ENCODE measurements around the gene RAD54L2.
"Not testable (repeated sequence)": the region's sequence is repeated elsewhere in the genome, so short reads cannot be mapped to it uniquely, and the experiment has no call there.

The RAD54L2 gene

GRCh38 chr3:51519848-51520247, 18.7 kb upstream of the RAD54L2 start:
- Histone ChIP-seq H3K36me3 (ENCODE audit: low read length) (no peaks in the 10 kb centered on the region), H2AFZ (ENCODE audit: low read depth, low read length, severe bottlenecking) (no peak overlapping the region), H3F3A (ENCODE audit: insufficient read depth) (no peaks in the 10 kb centered on the region), H3K9me2 (replicated peaks; ENCODE audit: insufficient read depth, low read length) (no peaks in the 10 kb centered on the region), H4K20me1 (ENCODE audit: low read depth, low read length) (no peaks in the 10 kb centered on the region), H3K4me2 (ENCODE audit: low read depth, low read length, poor library complexity, severe bottlenecking) (no peak overlapping the region), H3K27ac (ENCODE audit: low read depth, low read length) (no peak overlapping the region), H3K27me3 (ENCODE audit: low read length) (no peaks in the 10 kb centered on the region), H3K79me2 (ENCODE audit: insufficient read depth, low read length) (no peaks in the 10 kb centered on the region), H3K9me3 (ENCODE audit: insufficient read depth, low read length) (no peaks in the 10 kb centered on the region), H3K9ac (ENCODE audit: low read length) (no peak overlapping the region), H3K4me3 (ENCODE audit: insufficient read depth, low read length, poor library complexity, severe bottlenecking) (no peak overlapping the region)
- no peak for TF ChIP-seq EZH2phosphoT487 (conservative IDR thresholded peaks at IDR 0.05; ENCODE audit: low read length)
- no peak for TF ChIP-seq CTCF (IDR thresholded peaks at IDR 0.05; ENCODE audit: insufficient read depth, low read length, poor library complexity, severe bottlenecking)

GRCh38 chr3:51520906-51521730, 17.4 kb upstream of the RAD54L2 start:
- not testable (repeated sequence) for H3K27me3 ChIP-seq (ENCODE audit: low read length); H3K9me2 ChIP-seq (replicated peaks; ENCODE audit: insufficient read depth, low read length); H3F3A ChIP-seq (ENCODE audit: insufficient read depth); H3K4me2 ChIP-seq (ENCODE audit: low read depth, low read length, poor library complexity, severe bottlenecking); H3K9ac ChIP-seq (ENCODE audit: low read length); H4K20me1 ChIP-seq (ENCODE audit: low read depth, low read length); H3K36me3 ChIP-seq (ENCODE audit: low read length); H3K9me3 ChIP-seq (ENCODE audit: insufficient read depth, low read length); H2AFZ ChIP-seq (ENCODE audit: low read depth, low read length, severe bottlenecking); H3K4me3 ChIP-seq (ENCODE audit: insufficient read depth, low read length, poor library complexity, severe bottlenecking); H3K27ac ChIP-seq (ENCODE audit: low read depth, low read length); H3K79me2 ChIP-seq (ENCODE audit: insufficient read depth, low read length)

GRCh38 chr3:51522273-51522962, 16.1 kb upstream of the RAD54L2 start:
- H3F3A ChIP-seq (ENCODE audit: insufficient read depth), result no peaks in the 10 kb centered on the region
- no peak overlapping the region for H3K9ac ChIP-seq (ENCODE audit: low read length)
- no peak overlapping the region for H2AFZ ChIP-seq (ENCODE audit: low read depth, low read length, severe bottlenecking)
- no peak overlapping the region for H3K27ac ChIP-seq (ENCODE audit: low read depth, low read length)
- H4K20me1 ChIP-seq (ENCODE audit: low read depth, low read length), result no peaks in the 10 kb centered on the region
- H3K9me3 ChIP-seq (ENCODE audit: insufficient read depth, low read length), result no peaks in the 10 kb centered on the region
- no peaks in the 10 kb centered on the region for H3K27me3 ChIP-seq (ENCODE audit: low read length)
- H3K79me2 ChIP-seq (ENCODE audit: insufficient read depth, low read length), result no peaks in the 10 kb centered on the region
- no peak for TF ChIP-seq EZH2phosphoT487 (conservative IDR thresholded peaks at IDR 0.05; ENCODE audit: low read length)
- no peak for TF ChIP-seq CTCF (IDR thresholded peaks at IDR 0.05; ENCODE audit: insufficient read depth, low read length, poor library complexity, severe bottlenecking)
- no peaks in the 10 kb centered on the region for H3K9me2 ChIP-seq (replicated peaks; ENCODE audit: insufficient read depth, low read length)
- H3K36me3 ChIP-seq (ENCODE audit: low read length), result no peaks in the 10 kb centered on the region
- H3K4me3 ChIP-seq (ENCODE audit: insufficient read depth, low read length, poor library complexity, severe bottlenecking), result no peak overlapping the region
- H3K4me2 ChIP-seq (ENCODE audit: low read depth, low read length, poor library complexity, severe bottlenecking), result no peak overlapping the region

- H4K20me1 ChIP-seq (ENCODE audit: low read depth, low read length); H3F3A ChIP-seq (ENCODE audit: insufficient read depth); H2AFZ ChIP-seq (ENCODE audit: low read depth, low read length, severe bottlenecking); H3K9me3 ChIP-seq (ENCODE audit: insufficient read depth, low read length); H3K36me3 ChIP-seq (ENCODE audit: low read length); H3K9me2 ChIP-seq (replicated peaks; ENCODE audit: insufficient read depth, low read length); H3K27ac ChIP-seq (ENCODE audit: low read depth, low read length); H3K9ac ChIP-seq (ENCODE audit: low read length); H3K79me2 ChIP-seq (ENCODE audit: insufficient read depth, low read length); H3K4me2 ChIP-seq (ENCODE audit: low read depth, low read length, poor library complexity, severe bottlenecking); H3K27me3 ChIP-seq (ENCODE audit: low read length); H3K4me3 ChIP-seq (ENCODE audit: insufficient read depth, low read length, poor library complexity, severe bottlenecking): not testable (repeated sequence)
Observed at GRCh38 chr3:51524874-51525273, 13.6 kb upstream of the RAD54L2 start.

Measured in SU-DHL-6 (cell line).